ENCODE measurements around the gene GRK6. TPM values are rescaled to one million over a fixed set of nuclear protein-coding genes. Genes with fewer than 3 reads are reported as not detected.
"Not testable (repeated sequence)": the region's sequence is repeated elsewhere in the genome, so short reads cannot be mapped to it uniquely, and the experiment has no call there.

The GRK6 gene
- total RNA-seq, 1 donor, result 75.2 TPM

GRCh38 chr5:177483994-177484901 is 57.8 kb downstream of the GRK6 start:
- Histone ChIP-seq H3K9me3 (ENCODE audit: low read depth, low read length) (no peaks in the 10 kb centered on the region), H3K27me3 (ENCODE audit: insufficient read depth, low read length) (no peaks in the 10 kb centered on the region), H3K4me1 (ENCODE audit: insufficient read depth, low read length) (peaks cover 13% of the 10 kb centered on the region), H3K4me3 (ENCODE audit: low read length) (no peak overlapping the region)

GRCh38 chr5:177484902-177485549 is 58.5 kb downstream of the GRK6 start:
- Histone ChIP-seq H3K27me3 (ENCODE audit: insufficient read depth, low read length) (no peaks in the 10 kb centered on the region), H3K4me1 (ENCODE audit: insufficient read depth, low read length) (peaks cover 5% of the 10 kb centered on the region), H3K9me3 (ENCODE audit: low read depth, low read length) (no peaks in the 10 kb centered on the region), H3K4me3 (ENCODE audit: low read length) (no peak overlapping the region)

DNA sequence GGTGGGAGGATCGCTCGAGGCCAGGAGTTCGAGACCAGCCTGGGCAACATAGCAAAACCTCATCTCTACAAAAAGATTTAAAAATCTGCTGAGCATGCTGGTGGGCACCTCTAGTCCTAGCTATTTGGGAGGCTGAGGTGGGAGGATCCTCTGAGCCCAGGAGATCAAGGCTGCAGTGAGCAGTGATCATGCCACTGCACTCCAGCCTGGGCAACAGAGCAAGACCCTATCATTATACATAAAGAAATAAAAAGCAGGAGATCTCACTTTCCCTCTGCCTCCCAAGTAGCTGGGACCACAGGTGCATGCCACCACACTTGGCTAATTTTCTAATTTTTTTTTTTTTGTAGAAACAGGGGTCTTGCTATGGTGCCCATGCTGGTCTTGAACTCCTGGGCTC is 59.3 kb downstream of the GRK6 start:
- H3K9me3 ChIP-seq (ENCODE audit: low read depth, low read length); H3K27me3 ChIP-seq (ENCODE audit: insufficient read depth, low read length); H3K4me1 ChIP-seq (ENCODE audit: insufficient read depth, low read length); H3K4me3 ChIP-seq (ENCODE audit: low read length): not testable (repeated sequence)

- Histone ChIP-seq H3K4me1 (ENCODE audit: insufficient read depth, low read length) (peaks cover 7% of the 10 kb centered on the region), H3K9me3 (ENCODE audit: low read depth, low read length) (no peaks in the 10 kb centered on the region), H3K4me3 (ENCODE audit: low read length) (no peak overlapping the region), H3K27me3 (ENCODE audit: insufficient read depth, low read length) (no peaks in the 10 kb centered on the region)
Measured at GRCh38 chr5:177486256-177486655, 59.8 kb downstream of the GRK6 start.

GRCh38 chr5:177487144-177487543 is 60.7 kb downstream of the GRK6 start:
- H3K27me3 ChIP-seq (ENCODE audit: insufficient read depth, low read length), result no peaks in the 10 kb centered on the region
- peaks cover 8% of the 10 kb centered on the region for H3K4me1 ChIP-seq (ENCODE audit: insufficient read depth, low read length)
- no peak overlapping the region for H3K4me3 ChIP-seq (ENCODE audit: low read length)
- H3K9me3 ChIP-seq (ENCODE audit: low read depth, low read length), result no peaks in the 10 kb centered on the region

- Histone ChIP-seq H3K4me3 (ENCODE audit: low read length) (no peak overlapping the region), H3K9me3 (ENCODE audit: low read depth, low read length) (no peaks in the 10 kb centered on the region), H3K4me1 (ENCODE audit: insufficient read depth, low read length) (peaks cover 12% of the 10 kb centered on the region), H3K27me3 (ENCODE audit: insufficient read depth, low read length) (no peaks in the 10 kb centered on the region)
Measured at GRCh38 chr5:177487975-177488374, 61.5 kb downstream of the GRK6 start.

DNA sequence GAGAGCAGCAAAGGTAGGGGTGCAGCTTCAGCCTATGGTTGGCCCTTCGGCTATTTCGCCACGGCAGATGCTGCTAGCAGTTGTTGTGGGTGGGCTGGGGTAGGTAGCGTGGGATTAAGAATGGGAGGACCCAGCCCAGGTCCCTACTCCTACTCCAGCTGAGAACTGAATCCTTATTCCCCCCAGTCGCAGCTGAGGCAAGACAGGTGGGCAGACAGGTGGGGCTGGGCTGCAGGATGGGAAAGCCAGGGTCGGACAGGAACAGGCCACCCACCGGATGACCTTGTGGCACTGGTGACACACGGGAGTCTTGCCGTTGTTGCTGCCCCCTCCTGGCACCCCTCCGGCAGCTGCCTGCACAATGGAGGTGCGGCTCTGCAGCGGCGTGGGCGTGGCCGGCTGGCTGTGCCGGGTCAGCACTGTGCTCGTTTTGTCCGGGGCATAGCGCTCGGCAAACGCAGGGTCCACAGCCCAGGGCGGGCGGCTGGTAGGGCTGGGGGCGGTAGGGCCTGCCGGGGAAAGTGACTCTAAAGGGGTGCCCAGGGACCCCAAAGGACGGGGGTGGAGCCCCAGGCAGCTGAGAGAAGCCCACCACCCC is 62.7 kb downstream of the GRK6 start:
- no peaks in the 10 kb centered on the region for H3K27me3 ChIP-seq (ENCODE audit: insufficient read depth, low read length)
- no peaks in the 10 kb centered on the region for H3K9me3 ChIP-seq (ENCODE audit: low read depth, low read length)
- no peak overlapping the region for H3K4me3 ChIP-seq (ENCODE audit: low read length)
- peaks cover 24% of the 10 kb centered on the region for H3K4me1 ChIP-seq (ENCODE audit: insufficient read depth, low read length)

- Histone ChIP-seq H3K4me1 (ENCODE audit: insufficient read depth, low read length) (peaks cover 37% of the 10 kb centered on the region), H3K9me3 (ENCODE audit: low read depth, low read length) (no peaks in the 10 kb centered on the region), H3K4me3 (ENCODE audit: low read length) (no peak overlapping the region), H3K27me3 (ENCODE audit: insufficient read depth, low read length) (no peaks in the 10 kb centered on the region)
Measured at GRCh38 chr5:177490311-177490991, 64.0 kb downstream of the GRK6 start.

- no peaks in the 10 kb centered on the region for H3K9me3 ChIP-seq (ENCODE audit: low read depth, low read length)
- no peak overlapping the region for H3K4me3 ChIP-seq (ENCODE audit: low read length)
- no peaks in the 10 kb centered on the region for H3K27me3 ChIP-seq (ENCODE audit: insufficient read depth, low read length)
- peaks cover 42% of the 10 kb centered on the region for H3K4me1 ChIP-seq (ENCODE audit: insufficient read depth, low read length)
Measured at GRCh38 chr5:177490992-177491391, 64.5 kb downstream of the GRK6 start.

GRCh38 chr5:177491429-177491945 is 65.0 kb downstream of the GRK6 start:
- Histone ChIP-seq H3K27me3 (ENCODE audit: insufficient read depth, low read length) (no peaks in the 10 kb centered on the region), H3K4me1 (ENCODE audit: insufficient read depth, low read length) (peaks cover 47% of the 10 kb centered on the region)

GRCh38 chr5:177491983-177492746 is 65.7 kb downstream of the GRK6 start:
- no peak overlapping the region for H3K4me3 ChIP-seq (ENCODE audit: low read length)
- H3K27me3 ChIP-seq (ENCODE audit: insufficient read depth, low read length), result no peaks in the 10 kb centered on the region
- peaks cover 49% of the 10 kb centered on the region for H3K4me1 ChIP-seq (ENCODE audit: insufficient read depth, low read length)
- no peaks in the 10 kb centered on the region for H3K9me3 ChIP-seq (ENCODE audit: low read depth, low read length)

More at GRCh38 chr5:177491429-177491945, 65.0 kb downstream of the GRK6 start:
- Histone ChIP-seq H3K4me3 (ENCODE audit: low read length) (no peak overlapping the region), H3K9me3 (ENCODE audit: low read depth, low read length) (no peaks in the 10 kb centered on the region)

All from mononuclear cell (primary cell).